Measurements from ENCODE around the gene GPC1. TPM values are rescaled to one million over a fixed set of nuclear protein-coding genes. Genes with fewer than 3 reads are reported as not detected.

The GPC1 gene
- total and polyA plus RNA-seq, 2 of the 13 experiments (the other 11 are each of a cell fraction or from before 2014, with no cell fraction given) = 4.0 to 5.5 TPM

MicroRNA genes within 50 kb of the gene (microRNA counts, 767-probe panel; counts per million panel counts)
- microRNA hsa-miR-149-5p = not detected

Small RNA genes lying within 50 kb of the gene (microRNA-seq; reads per million reads assigned to microRNA genes)
- 150 reads per million, percentile 76 among the genes with 10 or more reads in this experiment for gene MIR149

Small RNA genes lying within 50 kb of the gene (small RNA-seq; reads per million reads assigned to genes)
- gene MIR149 (ENCODE audit: insufficient read depth in 2 of 3, insufficient read length in 3 of 3, low read depth in 2 of 3, low replicate concordance in 1 of 3) = 3.2 to 188 (median 51.1) reads per million in 3 experiments

Other genes with a start within 250 kb of the GPC1 start
- gene ANKMY1, start 122.3 kb downstream of the GPC1 start, total RNA-seq (2016; rRNA removed; fragmentation: Illumina TruSeq; extraction: Trizol) = 7.3 and 11.7 TPM in 2 replicates
- gene ANKMY1, start 122.3 kb downstream of the GPC1 start, polyA plus RNA-seq (2011; rRNA removed) = 18.8 and 20.5 TPM in 2 replicates
- gene DUSP28, start 124.7 kb downstream of the GPC1 start, total RNA-seq (2016; rRNA removed; fragmentation: Illumina TruSeq; extraction: Trizol) = 2.5 and 5.2 TPM in 2 replicates
- gene DUSP28, start 124.7 kb downstream of the GPC1 start, polyA plus RNA-seq (2011; rRNA removed) = 6.7 and 8.6 TPM in 2 replicates
- 13.0 and 27.6 TPM in 2 replicates for gene RNPEPL1, start 132.8 kb downstream of the GPC1 start, total RNA-seq (2016; rRNA removed; fragmentation: Illumina TruSeq; extraction: Trizol)
- gene RNPEPL1, start 132.8 kb downstream of the GPC1 start, polyA plus RNA-seq (2011; rRNA removed) = 18.0 and 28.8 TPM in 2 replicates
- gene CAPN10, start 151.1 kb downstream of the GPC1 start, total RNA-seq (2016; rRNA removed; fragmentation: Illumina TruSeq; extraction: Trizol) = 16.5 and 32.4 TPM in 2 replicates
- gene CAPN10, start 151.1 kb downstream of the GPC1 start, polyA plus RNA-seq (2011; rRNA removed) = 27.6 and 40.7 TPM in 2 replicates
- 21.6 and 27.1 TPM in 2 replicates for gene GPR35, start 189.8 kb downstream of the GPC1 start, total RNA-seq (2016; rRNA removed; fragmentation: Illumina TruSeq; extraction: Trizol)
- 44.2 and 60.8 TPM in 2 replicates for gene GPR35, start 189.8 kb downstream of the GPC1 start, polyA plus RNA-seq (2011; rRNA removed)
- not detected in 2 replicates for gene AQP12B, start 247.2 kb downstream of the GPC1 start, total RNA-seq (2016; rRNA removed; fragmentation: Illumina TruSeq; extraction: Trizol)
- gene AQP12B, start 247.2 kb downstream of the GPC1 start, polyA plus RNA-seq (2011; rRNA removed) = not detected in 2 replicates